Muscle layer of colon (tissue), 2 donors: Measurements from ENCODE around the gene CAMSAP3.
"Not testable (repeated sequence)": the region's sequence is repeated elsewhere in the genome, so short reads cannot be mapped to it uniquely, and the experiment has no call there.

ENCODE experiments used
- H3K27ac ChIP-seq: one replicate; pipeline ENCODE4 v1.7.0; 2013; ENCODE audit warnings: low read depth, mild to moderate bottlenecking, low read length, moderate library complexity
- H3K27me3 ChIP-seq, 2 donors: one replicate each; pipeline ENCODE4 v1.7.0; 2013; ENCODE audit warnings: low read length in 2 of 2, mild to moderate bottlenecking in 2 of 2; ENCODE audit not compliant: insufficient read depth in 2 of 2, control insufficient read depth in 1 of 2
- H3K36me3 ChIP-seq: one replicate; pipeline ENCODE4 v1.7.0; 2013; ENCODE audit warnings: mild to moderate bottlenecking, low read length; ENCODE audit not compliant: insufficient read depth
- H3K4me1 ChIP-seq: one replicate; pipeline ENCODE4 v1.7.0; 2013; ENCODE audit warnings: mild to moderate bottlenecking, low read length; ENCODE audit not compliant: insufficient read depth
- H3K4me3 ChIP-seq, 2 donors: one replicate each; pipeline ENCODE4 v1.7.0; 2013; ENCODE audit warnings: low read length in 2 of 2, low read depth in 1 of 2, mild to moderate bottlenecking in 1 of 2, moderate library complexity in 1 of 2
- H3K9ac ChIP-seq: one replicate; pipeline ENCODE4 v1.7.0; 2013; ENCODE audit warnings: low read length
- H3K9me3 ChIP-seq: one replicate; pipeline ENCODE4 v1.7.0; 2013; ENCODE audit warnings: mild to moderate bottlenecking, low read length
- donor health status: abdominal sarcoma.
- donor health status: Adenocarcinoma of cecum.

CAMSAP3 gene

DNA sequence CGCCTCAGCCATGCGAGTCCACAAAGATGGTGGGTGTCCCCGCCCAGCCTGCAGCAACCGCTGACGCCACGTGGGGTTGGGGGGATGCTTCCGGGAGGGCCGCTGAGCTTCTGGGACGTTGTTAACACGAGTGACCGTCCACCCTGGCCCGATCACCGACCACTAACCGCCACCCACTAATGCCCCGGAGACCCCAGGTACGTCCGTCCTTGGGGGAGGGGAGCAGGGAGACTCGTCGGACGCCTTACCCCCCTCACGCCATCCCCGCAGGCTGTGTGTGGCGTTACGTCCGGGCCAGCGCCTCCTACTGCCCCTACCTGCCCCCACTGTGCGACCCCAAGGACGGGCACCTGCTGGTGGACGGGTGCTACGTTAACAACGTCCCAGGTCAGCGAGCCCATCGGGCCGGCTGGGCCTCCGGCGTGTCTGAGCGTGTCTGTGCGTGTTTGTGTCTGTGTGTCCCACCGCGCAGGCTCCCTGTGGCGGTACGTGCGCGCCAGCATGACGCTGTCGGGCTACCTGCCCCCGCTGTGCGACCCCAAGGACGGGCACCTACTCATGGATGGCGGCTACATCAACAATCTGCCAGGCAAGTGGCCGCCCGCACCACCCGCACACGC, 38.9 kb upstream of the CAMSAP3 start:
- Histone ChIP-seq H3K4me3 (no peak overlapping the region), H3K27me3 (no peaks in the 10 kb centered on the region), H3K4me1 (peaks cover 1% of the 10 kb centered on the region), H3K9ac (no peak overlapping the region), H3K9me3 (no peaks in the 10 kb centered on the region), H3K36me3 (peaks cover 55% of the 10 kb centered on the region), H3K27ac (no peak overlapping the region)

DNA sequence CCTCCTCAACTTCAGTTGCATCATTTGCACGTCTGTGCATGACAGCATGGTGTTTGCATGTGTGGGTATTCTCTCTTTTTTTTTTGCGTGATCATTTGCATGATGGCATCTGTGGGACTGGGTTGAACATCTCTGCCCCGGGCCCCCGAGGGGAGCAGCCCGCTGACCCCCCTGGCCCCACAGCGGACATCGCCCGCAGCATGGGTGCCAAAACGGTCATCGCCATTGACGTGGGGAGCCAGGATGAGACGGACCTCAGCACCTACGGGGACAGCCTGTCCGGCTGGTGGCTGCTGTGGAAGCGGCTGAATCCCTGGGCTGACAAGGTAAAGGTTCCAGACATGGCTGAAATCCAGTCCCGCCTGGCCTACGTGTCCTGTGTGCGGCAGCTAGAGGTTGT, 37.0 kb upstream of the CAMSAP3 start:
- Histone ChIP-seq H3K36me3 (peaks cover 50% of the 10 kb centered on the region), H3K27ac (no peak overlapping the region), H3K9me3 (no peaks in the 10 kb centered on the region), H3K4me1 (no peaks in the 10 kb centered on the region), H3K9ac (no peak overlapping the region), H3K4me3 (no peak overlapping the region), H3K27me3 (no peaks in the 10 kb centered on the region)

DNA sequence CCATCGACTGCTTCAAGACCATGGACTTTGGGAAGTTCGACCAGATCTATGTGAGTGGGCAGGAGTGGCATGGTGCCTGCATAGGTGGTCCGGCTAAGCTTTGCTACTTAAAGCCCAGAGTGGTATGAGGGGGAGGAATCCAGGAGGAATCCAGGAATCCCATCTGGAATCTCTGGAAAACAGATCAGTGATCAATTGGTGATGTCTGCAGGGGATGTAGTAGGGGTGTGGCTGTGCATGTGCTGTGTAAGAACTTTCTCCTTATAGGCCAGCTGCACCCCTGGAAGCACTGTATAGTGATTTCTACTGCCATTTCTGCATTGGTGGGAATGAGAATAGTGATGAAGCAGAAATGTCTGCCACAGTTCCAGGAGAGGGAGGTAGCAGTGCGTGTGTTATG, 36.6 kb upstream of the CAMSAP3 start:
- no peak overlapping the region for H3K27ac ChIP-seq
- no peak overlapping the region for H3K4me3 ChIP-seq
- no peaks in the 10 kb centered on the region for H3K9me3 ChIP-seq
- H3K4me1 ChIP-seq = no peaks in the 10 kb centered on the region
- H3K36me3 ChIP-seq = peaks cover 48% of the 10 kb centered on the region
- no peaks in the 10 kb centered on the region for H3K27me3 ChIP-seq
- H3K9ac ChIP-seq = no peak overlapping the region

DNA sequence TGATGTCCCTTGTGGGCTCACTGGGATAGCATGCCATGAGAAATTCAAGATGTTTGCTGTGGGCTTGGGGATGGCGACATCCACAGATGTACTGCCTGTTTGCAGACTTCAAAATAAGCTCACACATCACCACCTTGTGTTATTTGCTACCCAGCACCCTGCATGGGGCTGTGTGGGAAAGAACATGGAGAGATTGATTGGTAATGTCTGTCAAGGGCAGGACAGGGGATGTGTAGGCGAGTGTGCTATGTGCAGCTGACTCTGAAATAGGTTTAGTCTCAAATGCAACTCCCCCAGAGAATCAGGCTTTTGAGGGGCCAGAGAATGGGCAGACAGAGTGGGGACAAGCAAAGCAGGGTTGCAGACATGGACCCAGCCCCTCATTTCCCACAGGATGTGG, 35.4 kb upstream of the CAMSAP3 start:
- H3K27ac ChIP-seq = no peak overlapping the region
- H3K27me3 ChIP-seq = no peaks in the 10 kb centered on the region
- no peaks in the 10 kb centered on the region for H3K9me3 ChIP-seq
- no peak overlapping the region for H3K9ac ChIP-seq
- no peak overlapping the region for H3K4me3 ChIP-seq
- peaks cover 48% of the 10 kb centered on the region for H3K36me3 ChIP-seq
- H3K4me1 ChIP-seq = no peaks in the 10 kb centered on the region

DNA sequence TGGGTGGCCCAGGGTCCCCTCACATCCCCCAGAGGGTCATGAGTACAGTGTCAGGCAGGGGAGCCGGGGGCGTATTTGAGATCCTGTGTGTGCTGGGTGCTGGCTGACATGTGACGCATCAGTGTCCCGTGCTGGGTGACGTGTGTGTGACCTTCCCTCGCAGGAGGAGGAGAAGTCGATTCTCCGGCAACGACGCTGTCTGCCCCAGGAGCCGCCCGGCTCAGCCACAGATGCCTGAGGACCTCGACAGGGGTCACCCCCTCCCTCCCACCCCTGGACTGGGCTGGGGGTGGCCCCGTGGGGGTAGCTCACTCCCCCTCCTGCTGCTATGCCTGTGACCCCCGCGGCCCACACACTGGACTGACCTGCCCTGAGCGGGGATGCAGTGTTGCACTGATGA, 34.3 kb upstream of the CAMSAP3 start:
- peaks cover 38% of the 10 kb centered on the region for H3K36me3 ChIP-seq
- H3K9me3 ChIP-seq = no peaks in the 10 kb centered on the region
- H3K9ac ChIP-seq = no peak overlapping the region
- no peaks in the 10 kb centered on the region for H3K27me3 ChIP-seq
- no peak overlapping the region for H3K27ac ChIP-seq
- no peaks in the 10 kb centered on the region for H3K4me1 ChIP-seq
- no peak overlapping the region for H3K4me3 ChIP-seq

DNA sequence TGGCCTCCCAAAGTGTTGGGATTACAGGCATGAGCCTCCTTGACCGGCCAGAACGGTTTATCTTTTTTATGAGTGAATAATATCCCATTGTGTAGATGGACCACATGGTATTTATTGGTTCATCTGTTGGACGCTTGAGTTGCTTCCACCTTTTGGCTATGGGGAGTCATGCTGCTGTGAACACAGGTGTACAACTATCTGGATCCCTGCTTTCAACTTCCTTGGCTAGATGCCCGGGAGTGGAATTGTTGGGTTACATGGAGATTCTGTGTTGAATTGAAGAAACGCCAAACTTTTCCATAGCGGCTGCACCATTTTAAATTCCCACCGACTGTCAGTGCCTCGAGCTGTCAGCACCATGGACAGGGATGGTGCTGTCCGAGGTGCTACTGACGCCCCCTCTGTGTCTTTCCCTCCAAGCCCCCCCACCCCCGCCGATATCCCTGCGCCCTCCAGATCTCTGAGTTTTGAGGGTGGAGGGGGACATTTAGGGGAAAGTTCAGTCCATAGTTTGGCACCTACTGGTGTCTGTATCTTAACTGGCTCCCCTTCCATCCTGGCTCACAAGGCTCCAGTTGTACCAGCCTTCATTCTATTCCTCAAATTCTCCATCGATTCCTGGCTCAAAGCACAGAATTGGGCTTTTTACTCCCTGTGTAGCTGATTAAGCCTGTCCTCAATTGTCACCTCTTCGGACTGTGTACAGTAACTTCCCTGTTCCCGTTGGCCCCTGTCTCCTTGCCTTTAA, 32.8 kb upstream of the CAMSAP3 start:
- H3K27ac ChIP-seq = no peak overlapping the region

DNA sequence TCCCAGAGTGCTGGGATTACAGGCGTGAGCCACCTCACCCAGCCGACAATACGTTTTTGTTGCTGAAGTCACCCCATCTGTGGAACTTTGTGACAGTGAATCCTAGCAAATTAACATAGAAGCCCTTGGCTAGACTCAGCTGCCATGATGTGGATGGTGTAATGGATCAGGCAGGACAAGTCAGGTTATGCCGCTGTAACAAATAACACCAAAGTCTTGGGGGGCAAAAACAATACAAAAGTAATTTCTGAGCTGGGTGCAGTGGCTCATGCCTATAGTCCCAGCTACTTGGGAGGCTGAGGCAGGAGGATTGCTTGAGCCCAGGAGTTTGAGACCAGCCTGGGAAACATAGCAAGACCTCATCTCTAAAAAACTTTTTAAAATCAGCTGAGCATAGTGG, 30.8 kb upstream of the CAMSAP3 start:
- Histone ChIP-seq H3K9me3 (no peaks in the 10 kb centered on the region), H3K36me3 (peaks cover 5% of the 10 kb centered on the region), H3K27me3 (no peaks in the 10 kb centered on the region), H3K4me1 (no peaks in the 10 kb centered on the region), H3K4me3 (no peak overlapping the region), H3K9ac (no peak overlapping the region), H3K27ac (no peak overlapping the region)

More for the DNA sequence above, 32.8 kb upstream of the CAMSAP3 start:
- Histone ChIP-seq H3K9ac (no peak overlapping the region), H3K9me3 (no peaks in the 10 kb centered on the region), H3K4me1 (no peaks in the 10 kb centered on the region), H3K27me3 (no peaks in the 10 kb centered on the region), H3K4me3 (no peak overlapping the region), H3K36me3 (peaks cover 24% of the 10 kb centered on the region)

DNA sequence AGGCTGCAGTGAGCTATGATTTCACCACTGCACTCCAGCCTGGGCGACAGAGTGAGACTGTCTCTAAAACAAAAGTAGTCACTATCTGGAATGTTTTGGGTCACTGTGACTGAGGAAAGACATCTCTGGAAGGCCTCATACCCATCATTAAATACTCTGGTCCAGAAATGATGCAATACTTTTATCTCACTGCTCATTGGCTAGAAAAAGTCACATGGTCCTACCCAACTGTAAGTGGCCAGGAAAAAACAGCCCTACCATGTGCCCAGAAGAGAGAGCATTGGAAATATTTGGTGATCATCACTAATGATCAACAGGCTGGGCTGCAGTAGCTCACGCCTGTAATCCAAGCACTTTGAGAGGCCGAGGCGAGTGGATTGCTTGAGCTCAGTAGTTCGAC, 30.3 kb upstream of the CAMSAP3 start:
- Histone ChIP-seq H3K27me3 (no peaks in the 10 kb centered on the region), H3K9ac (no peak overlapping the region), H3K27ac (no peak overlapping the region), H3K4me3 (no peak overlapping the region), H3K36me3 (peaks cover 3% of the 10 kb centered on the region), H3K4me1 (no peaks in the 10 kb centered on the region), H3K9me3 (no peaks in the 10 kb centered on the region)

DNA sequence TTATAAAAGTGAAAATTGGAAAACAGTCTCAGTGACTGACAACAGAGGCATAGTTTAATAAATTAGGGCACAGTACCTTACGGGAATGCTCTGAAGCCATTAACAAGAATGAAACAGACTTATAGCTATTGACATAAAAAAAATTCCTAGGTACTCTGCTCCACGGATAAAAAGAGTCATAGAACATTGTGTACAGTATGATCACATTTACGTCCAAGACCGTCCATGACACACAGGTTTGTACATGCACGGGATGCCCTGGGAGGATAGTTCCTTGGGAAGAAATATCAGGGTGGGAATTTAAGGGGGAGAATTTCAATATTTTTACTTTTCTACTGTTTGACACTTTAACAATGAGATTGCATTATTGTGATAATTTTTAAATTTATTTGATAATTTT, 24.9 kb upstream of the CAMSAP3 start:
- Histone ChIP-seq H3K36me3 (no peaks in the 10 kb centered on the region), H3K9ac (no peak overlapping the region), H3K4me1 (no peaks in the 10 kb centered on the region), H3K9me3 (no peaks in the 10 kb centered on the region), H3K27me3 (no peaks in the 10 kb centered on the region), H3K4me3 (no peak overlapping the region), H3K27ac (no peak overlapping the region)

DNA sequence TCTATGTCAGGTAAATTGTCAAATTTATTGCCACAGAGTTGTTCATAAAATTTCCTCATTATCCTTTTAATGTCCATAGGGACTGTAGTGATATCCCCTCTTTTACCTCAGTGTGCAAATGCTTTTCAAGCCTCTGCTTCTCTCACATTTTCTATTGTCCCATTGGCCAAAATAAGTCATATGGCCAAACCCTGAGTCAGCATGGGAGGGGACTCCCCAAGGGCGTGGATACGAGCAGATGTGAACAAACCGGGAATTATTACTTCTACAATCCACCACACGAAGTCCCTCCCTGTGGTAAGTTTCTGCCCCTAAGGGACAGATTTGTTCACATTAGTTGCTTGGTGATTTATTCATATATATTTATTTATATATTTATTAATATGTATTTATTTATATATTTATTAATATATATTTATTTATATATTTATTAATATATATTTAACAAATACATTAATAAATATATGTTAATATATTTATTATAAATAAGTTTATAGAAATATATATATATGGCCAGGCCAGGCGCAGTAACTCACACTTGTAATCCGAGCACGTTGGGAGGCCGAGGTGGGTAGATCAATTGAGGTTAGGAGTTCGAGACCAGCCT, 20.1 kb upstream of the CAMSAP3 start:
- H3K27me3 ChIP-seq = no peaks in the 10 kb centered on the region
- H3K4me3 ChIP-seq = no peak overlapping the region
- no peak overlapping the region for H3K27ac ChIP-seq
- no peaks in the 10 kb centered on the region for H3K4me1 ChIP-seq
- H3K9me3 ChIP-seq = no peaks in the 10 kb centered on the region
- no peaks in the 10 kb centered on the region for H3K36me3 ChIP-seq
- no peak overlapping the region for H3K9ac ChIP-seq

DNA sequence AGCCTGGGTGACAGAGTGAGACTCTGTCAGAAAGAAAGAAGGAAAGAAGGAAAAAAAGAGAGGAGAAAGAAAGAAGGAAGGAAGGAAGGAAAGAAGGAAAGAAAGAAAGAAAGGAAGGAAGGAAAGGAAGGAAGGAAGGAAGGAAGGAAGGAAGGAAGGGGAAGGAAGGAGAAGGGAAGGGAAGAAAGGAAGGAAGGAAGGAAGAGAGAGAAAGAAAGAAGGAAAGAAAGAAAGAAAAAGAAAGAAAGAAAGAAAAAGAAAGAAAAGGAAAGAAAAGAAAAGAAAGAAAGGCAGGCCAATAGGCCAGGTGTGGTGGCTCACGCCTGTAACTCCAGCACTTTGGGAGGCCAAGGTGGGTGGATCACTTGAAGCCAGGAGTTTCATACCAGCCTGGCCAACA, 18.2 kb upstream of the CAMSAP3 start:
- not testable (repeated sequence) for H3K27me3 ChIP-seq, H3K4me1 ChIP-seq, H3K36me3 ChIP-seq, H3K4me3 ChIP-seq, H3K9me3 ChIP-seq, H3K27ac ChIP-seq, H3K9ac ChIP-seq

DNA sequence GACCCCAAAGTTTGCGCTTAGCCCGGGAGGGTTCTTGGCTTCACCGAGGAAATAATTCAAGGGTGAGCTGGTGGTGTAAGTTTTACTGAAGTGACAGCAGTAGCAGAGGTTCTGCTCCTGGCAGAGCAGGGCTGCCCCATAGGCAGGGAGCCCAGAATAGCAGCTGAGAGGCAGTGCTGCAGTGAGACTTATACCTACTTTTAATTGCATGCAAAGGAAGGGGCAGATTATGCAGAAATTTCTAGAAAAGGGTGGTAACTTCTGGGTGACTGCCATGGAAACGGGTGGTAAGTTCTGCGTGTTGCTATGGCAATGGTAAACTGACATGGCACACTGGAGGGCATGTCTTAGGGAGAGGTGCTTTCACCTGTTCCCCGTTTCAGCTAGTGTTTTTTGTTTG, 17.5 kb upstream of the CAMSAP3 start:
- Histone ChIP-seq H3K9me3 (no peaks in the 10 kb centered on the region), H3K4me3 (no peak overlapping the region), H3K36me3 (no peaks in the 10 kb centered on the region), H3K4me1 (no peaks in the 10 kb centered on the region), H3K9ac (no peak overlapping the region), H3K27ac (no peak overlapping the region), H3K27me3 (no peaks in the 10 kb centered on the region)
